Neuronal stem cell (in vitro differentiated cells): ENCODE measurements around the gene MB21D2.

Source experiments
- DNase-seq: peaks from one replicate; pipeline ENCODE4 v3.0.0-alpha.2; 2013; ENCODE audit warnings: low spot score
- H2AFZ ChIP-seq: one replicate; pipeline ENCODE4 v1.6.1; 2013; ENCODE audit warnings: mild to moderate bottlenecking, low read length, inconsistent platforms
- H2AK5ac ChIP-seq: 2 replicates; pipeline ENCODE4 v1.6.1; 2013; ENCODE audit warnings: low read depth, mild to moderate bottlenecking, inconsistent platforms, low read length, moderate library complexity, mixed read lengths
- H2BK120ac ChIP-seq: 2 replicates; pipeline ENCODE4 v1.6.1; 2013; ENCODE audit warnings: low read depth, mild to moderate bottlenecking, inconsistent platforms, low read length, moderate library complexity, mixed read lengths
- H2BK12ac ChIP-seq: one replicate; pipeline ENCODE4 v1.6.1; 2013; ENCODE audit warnings: low read length, inconsistent platforms
- H2BK15ac ChIP-seq: 2 replicates; pipeline ENCODE4 v1.6.1; 2013; ENCODE audit warnings: mild to moderate bottlenecking, low read length, inconsistent platforms, mixed read lengths
- H2BK5ac ChIP-seq: one replicate; pipeline ENCODE4 v1.6.1; 2013; ENCODE audit warnings: inconsistent platforms, mild to moderate bottlenecking, low read length, moderate library complexity
- H3K14ac ChIP-seq: one replicate; pipeline ENCODE4 v1.6.1; 2013; ENCODE audit warnings: low read length, inconsistent platforms
- H3K18ac ChIP-seq: 2 replicates; pipeline ENCODE4 v1.6.1; 2013; ENCODE audit warnings: low read length, inconsistent platforms
- H3K23ac ChIP-seq: 2 replicates; pipeline ENCODE4 v1.6.1; 2013; ENCODE audit warnings: low read depth, mild to moderate bottlenecking, mixed read lengths, low read length, inconsistent platforms; ENCODE audit not compliant: poor library complexity
- H3K27ac ChIP-seq: replicated peaks from 3 replicates; pipeline ENCODE4 v1.5.1; 2013; ENCODE audit warnings: low read length, inconsistent platforms
- H3K27me3 ChIP-seq, 3 experiments: 2 replicates each; pipeline ENCODE4 v1.6.1; 2013; ENCODE audit warnings: low read length in 3 of 3, mild to moderate bottlenecking in 2 of 3, inconsistent platforms in 1 of 3, low read depth in 1 of 3, mixed read lengths in 1 of 3, moderate library complexity in 1 of 3; ENCODE audit not compliant: control insufficient read depth in 3 of 3, insufficient read depth in 3 of 3
- H3K36me3 ChIP-seq, 2 donors: replicated peaks in 1 of 2; 2 replicates each; pipeline ENCODE4 v1.6.1; 2013; ENCODE audit warnings: low read length in 2 of 2; ENCODE audit not compliant: control insufficient read depth in 2 of 2, insufficient read depth in 2 of 2
- H3K4ac ChIP-seq: 2 replicates; pipeline ENCODE4 v1.6.1; 2013; ENCODE audit warnings: inconsistent platforms, mild to moderate bottlenecking, low read length, moderate library complexity
- H3K4me1 ChIP-seq, 2 donors: 1 replicate in 1 of 2; 2 replicates in 1 of 2; pipeline ENCODE4 v1.6.1; 2013; ENCODE audit warnings: low read length in 2 of 2, low read depth in 1 of 2; ENCODE audit not compliant: control insufficient read depth in 2 of 2, insufficient read depth in 1 of 2
- H3K4me2 ChIP-seq: one replicate; pipeline ENCODE4 v1.6.1; 2013; ENCODE audit warnings: mild to moderate bottlenecking, low read length, inconsistent platforms; ENCODE audit not compliant: insufficient read depth, poor library complexity, severe bottlenecking
- H3K4me3 ChIP-seq, 2 donors: 2 replicates each; pipeline ENCODE4 v1.5.1; 2013; ENCODE audit warnings: low read length in 2 of 2, mild to moderate bottlenecking in 2 of 2, inconsistent platforms in 1 of 2, moderate library complexity in 1 of 2
- H3K79me1 ChIP-seq: one replicate; pipeline ENCODE4 v1.6.1; 2013; ENCODE audit warnings: low read depth, mild to moderate bottlenecking, inconsistent platforms, low read length, moderate library complexity
- H3K9ac ChIP-seq: one replicate; pipeline ENCODE4 v1.6.1; 2013; ENCODE audit warnings: mild to moderate bottlenecking, low read depth, low read length, inconsistent platforms; ENCODE audit not compliant: poor library complexity
- H3K9me3 ChIP-seq, 2 donors: replicated peaks in 1 of 2; 2 replicates each; pipeline versions ENCODE3 to v1.6.1; 2013; ENCODE audit warnings: low read length in 2 of 2, mild to moderate bottlenecking in 2 of 2, inconsistent platforms in 1 of 2, low read depth in 1 of 2, mixed read lengths in 1 of 2, moderate library complexity in 1 of 2; ENCODE audit not compliant: control insufficient read depth in 2 of 2, insufficient read depth in 1 of 2
- H4K8ac ChIP-seq: one replicate; pipeline ENCODE4 v1.6.1; 2013; ENCODE audit warnings: low read depth, mild to moderate bottlenecking, inconsistent platforms, low read length, moderate library complexity
- H4K91ac ChIP-seq: one replicate; pipeline ENCODE4 v1.6.1; 2013; ENCODE audit warnings: low read length, low read depth, mild to moderate bottlenecking, inconsistent platforms; ENCODE audit not compliant: poor library complexity
- WGBS, 2 donors: extraction: QIAGEN DNeasy Blood & Tissue Kit; methylation state at CpG; one replicate each; pipeline ENCODE4 v1.1.7; 2013; ENCODE audit warnings: missing lambda C conversion rate in 2 of 2, mixed read lengths in 1 of 2; ENCODE audit not compliant: insufficient read length in 2 of 2, insufficient replicate concordance in 1 of 2; ENCODE audit errors: extremely low coverage in 2 of 2; 5-methylcytosine and 5-hydroxymethylcytosine counted together

MB21D2 gene

GRCh38 chr3:192833177-192833890, 84.3 kb downstream of the MB21D2 start:
- no peaks in the 10 kb centered on the region for H3K79me1 ChIP-seq
- no peak overlapping the region for H2BK15ac ChIP-seq

GRCh38 chr3:192831801-192832347, 85.8 kb downstream of the MB21D2 start:
- Histone ChIP-seq H3K4me2 (no peak overlapping the region), H3K18ac (no peak overlapping the region), H3K4me3 (no peak overlapping the region), H3K4me1 (peaks cover 3 to 9% of the 10 kb centered on the region in 2 donors), H2AK5ac (no peak overlapping the region), H3K79me1 (no peaks in the 10 kb centered on the region), H3K36me3 (no peaks in the 10 kb centered on the region), H2BK12ac (no peak overlapping the region), H3K27me3 (no peaks in the 10 kb centered on the region), H3K9ac (no peak overlapping the region), H2AFZ (no peak overlapping the region), H3K4ac (no peak overlapping the region), H3K23ac (no peak overlapping the region), H3K27ac (no peak overlapping the region), H3K9me3 (peaks cover 0 to 2% of the 10 kb centered on the region in 2 donors), H4K8ac (no peak overlapping the region), H4K91ac (no peak overlapping the region), H2BK15ac (no peak overlapping the region), H2BK120ac (no peak overlapping the region), H2BK5ac (no peak overlapping the region), H3K14ac (no peak overlapping the region)
- DNase-seq: no peak
- WGBS, 2 donors: no CpG with 5 or more reads among the region's 1 CpG

More at GRCh38 chr3:192833177-192833890, 84.3 kb downstream of the MB21D2 start:
- Histone ChIP-seq H3K9me3 (no peaks in the 10 kb centered on the region), H2BK5ac (no peak overlapping the region), H2BK120ac (no peak overlapping the region), H2BK12ac (no peak overlapping the region), H3K4me2 (no peak overlapping the region), H3K36me3 (no peaks in the 10 kb centered on the region), H3K4me3 (no peak overlapping the region), H3K27ac (no peak overlapping the region), H3K9ac (no peak overlapping the region), H3K14ac (no peak overlapping the region), H2AK5ac (no peak overlapping the region), H3K18ac (no peak overlapping the region), H4K91ac (no peak overlapping the region), H3K27me3 (no peaks in the 10 kb centered on the region), H3K4me1 (peaks cover 3 to 9% of the 10 kb centered on the region in 2 donors), H4K8ac (no peak overlapping the region), H3K23ac (no peak overlapping the region), H2AFZ (no peak overlapping the region), H3K4ac (no peak overlapping the region)
- no CpG with 5 or more reads among the region's 9 CpGs for WGBS, 2 donors
- DNase-seq: no peak

GRCh38 chr3:192831111-192831644, 86.5 kb downstream of the MB21D2 start:
- no peak overlapping the region for H3K4me2 ChIP-seq
- H2BK5ac ChIP-seq: no peak overlapping the region
- H3K27me3 ChIP-seq: no peaks in the 10 kb centered on the region
- no peak overlapping the region for H4K8ac ChIP-seq
- no peak overlapping the region for H3K9ac ChIP-seq
- no peaks in the 10 kb centered on the region for H3K79me1 ChIP-seq
- no peak overlapping the region for H3K14ac ChIP-seq
- no peak overlapping the region for H3K4ac ChIP-seq
- no peak overlapping the region for H3K23ac ChIP-seq
- no peak overlapping the region for H2BK15ac ChIP-seq
- no peak overlapping the region for H2BK12ac ChIP-seq
- no peak overlapping the region for H2AK5ac ChIP-seq
- H3K27ac ChIP-seq: no peak overlapping the region
- H3K4me1 ChIP-seq: peaks cover 3 to 9% of the 10 kb centered on the region in 2 donors
- H3K18ac ChIP-seq: no peak overlapping the region
- no peak overlapping the region for H2BK120ac ChIP-seq
- no peaks in the 10 kb centered on the region for H3K36me3 ChIP-seq
- H2AFZ ChIP-seq: no peak overlapping the region
- no peak for DNase-seq
- no peak overlapping the region for H4K91ac ChIP-seq
- no CpG with 5 or more reads among the region's 6 CpGs for WGBS, 2 donors
- no peak overlapping the region for H3K4me3 ChIP-seq
- peaks cover 0 to 2% of the 10 kb centered on the region in 2 donors for H3K9me3 ChIP-seq

GRCh38 chr3:192830291-192831110, 87.2 kb downstream of the MB21D2 start:
- no peak overlapping the region for H2AFZ ChIP-seq
- no peaks in the 10 kb centered on the region for H3K27me3 ChIP-seq
- H3K4me1 ChIP-seq: peaks cover 3 to 9% of the 10 kb centered on the region in 2 donors
- H4K8ac ChIP-seq: no peak overlapping the region
- H2BK12ac ChIP-seq: no peak overlapping the region
- DNase-seq: no peak
- H3K4me2 ChIP-seq: no peak overlapping the region
- no peak overlapping the region for H2BK120ac ChIP-seq
- no peak overlapping the region for H3K27ac ChIP-seq
- H3K4ac ChIP-seq: no peak overlapping the region
- no peaks in the 10 kb centered on the region for H3K36me3 ChIP-seq
- no peak overlapping the region for H4K91ac ChIP-seq
- no peak overlapping the region for H3K4me3 ChIP-seq
- H3K23ac ChIP-seq: no peak overlapping the region
- H3K14ac ChIP-seq: no peak overlapping the region
- H3K9me3 ChIP-seq: peaks cover 0 to 2% of the 10 kb centered on the region in 2 donors
- WGBS, 2 donors: no CpG with 5 or more reads among the region's 7 CpGs
- H3K79me1 ChIP-seq: no peaks in the 10 kb centered on the region
- no peak overlapping the region for H2BK5ac ChIP-seq
- no peak overlapping the region for H3K18ac ChIP-seq
- H3K9ac ChIP-seq: no peak overlapping the region
- no peak overlapping the region for H2AK5ac ChIP-seq
- H2BK15ac ChIP-seq: no peak overlapping the region
